DND-41 (cell line): ENCODE results near the gene IFNL3.
"Not testable (repeated sequence)": the region's sequence is repeated elsewhere in the genome, so short reads cannot be mapped to it uniquely, and the experiment has no call there.

ENCODE experiments used
- CTCF ChIP-seq: IDR thresholded peaks from 2 replicates; pipeline ENCODE4 v1.5.1; 2012; ENCODE audit warnings: borderline replicate concordance, low read length, moderate library complexity, mild to moderate bottlenecking; ENCODE audit not compliant: poor library complexity, severe bottlenecking; ENCODE audit errors: extremely low read depth
- EZH2 ChIP-seq: IDR thresholded peaks from 3 replicates; pipeline ENCODE4 v1.6.1; 2012; ENCODE audit warnings: borderline replicate concordance, low read depth, mild to moderate bottlenecking, moderate library complexity, low read length, inconsistent platforms; ENCODE audit not compliant: severe bottlenecking

GRCh38 chr19:39219108-39219507 is 25.7 kb downstream of the IFNL3 start:
- peak; percentile 2 for TF ChIP-seq CTCF
- TF ChIP-seq EZH2 = not testable (repeated sequence)
